IMR-90 (cell line): ENCODE measurements around the gene IWS1. TPM values are rescaled to one million over a fixed set of nuclear protein-coding genes. Genes with fewer than 3 reads are reported as not detected.

Experiments
- ATAC-seq: fragments of 200-7000 bp; cut with Tn5 transposase; 2 replicates; pipeline ENCODE4 v1.9.1; 2020; ENCODE audit warnings: low read depth, mild to moderate bottlenecking, moderate library complexity
- BruUV-seq: library from RNA; stranded (reverse); fragments of 400-500 nt; replicated peaks from 2 replicates; lab custom pipeline; 2021; lab: Mats Ljungman, UMichigan
- CTCF ChIA-PET: fragments of 300-600 bp; formaldehyde crosslinking; extraction: SDS; loops from one replicate; lab custom pipeline; 2021; ENCODE audit warnings: antibody characterized with exemption; lab: Yijun Ruan, JAX
- POLR2A ChIA-PET: fragments of 300-600 bp; sonication (Branson Sonifier 250); formaldehyde crosslinking; loops from one replicate; lab custom pipeline; 2022; ENCODE audit warnings: antibody characterized with exemption; ENCODE audit not compliant: unreplicated experiment; lab: Charles Lee
- DNase-seq: peaks from one replicate; pipeline ENCODE4 v3.0.0; 2013
- H2AFZ ChIP-seq: replicated peaks from 2 replicates; pipeline ENCODE3; 2013; ENCODE audit warnings: low read length, mild to moderate bottlenecking; ENCODE audit not compliant: poor library complexity
- H2AK5ac ChIP-seq: 2 replicates; pipeline ENCODE4 v1.6.1; 2013; ENCODE audit warnings: low read depth, low read length, inconsistent platforms
- H2AK9ac ChIP-seq: replicated peaks from 2 replicates; pipeline ENCODE3; 2013; ENCODE audit warnings: mild to moderate bottlenecking, low read depth, low read length, moderate library complexity; ENCODE audit not compliant: poor library complexity
- H2BK120ac ChIP-seq: 2 replicates; pipeline ENCODE4 v1.6.1; 2013; ENCODE audit warnings: low read depth, low read length, inconsistent platforms
- H2BK15ac ChIP-seq: 3 replicates; pipeline ENCODE4 v1.6.1; 2013; ENCODE audit warnings: low read depth, low read length, inconsistent platforms
- H2BK20ac ChIP-seq: 2 replicates; pipeline ENCODE4 v1.6.1; 2013; ENCODE audit warnings: low read depth, mild to moderate bottlenecking, inconsistent platforms, low read length, moderate library complexity
- H2BK5ac ChIP-seq: 2 replicates; pipeline ENCODE4 v1.6.1; 2013; ENCODE audit warnings: mild to moderate bottlenecking, low read depth, low read length, inconsistent platforms; ENCODE audit not compliant: poor library complexity, severe bottlenecking
- H3K14ac ChIP-seq: replicated peaks from 2 replicates; pipeline ENCODE4 v1.6.1; 2013; ENCODE audit warnings: low read depth, low read length, inconsistent platforms
- H3K18ac ChIP-seq: 2 replicates; pipeline ENCODE4 v1.6.1; 2013; ENCODE audit warnings: low read depth, low read length, control low read depth
- H3K23ac ChIP-seq: 2 replicates; pipeline ENCODE4 v1.6.1; 2013; ENCODE audit warnings: low read depth, low read length, inconsistent platforms
- H3K27ac ChIP-seq: 2 replicates; pipeline ENCODE4 v1.5.1; 2013; ENCODE audit warnings: mild to moderate bottlenecking, control low read depth, low read length; ENCODE audit not compliant: insufficient read depth
- H3K27me3 ChIP-seq: 2 replicates; pipeline ENCODE4 v1.6.1; 2013; ENCODE audit warnings: low read length; ENCODE audit not compliant: control insufficient read depth, insufficient read depth
- H3K36me3 ChIP-seq: 2 replicates; pipeline ENCODE4 v1.6.1; 2013; ENCODE audit warnings: low read length, mixed read lengths; ENCODE audit not compliant: control insufficient read depth, insufficient read depth
- H3K4ac ChIP-seq: 2 replicates; pipeline ENCODE4 v1.6.1; 2013; ENCODE audit warnings: low read depth, low read length, inconsistent platforms
- H3K4me1 ChIP-seq: 2 replicates; pipeline ENCODE4 v1.6.1; 2013; ENCODE audit warnings: low read length, mixed read lengths; ENCODE audit not compliant: control insufficient read depth, insufficient read depth
- H3K4me2 ChIP-seq: 2 replicates; pipeline ENCODE4 v1.6.1; 2013; ENCODE audit warnings: low read depth, mild to moderate bottlenecking, control low read depth, low read length, moderate library complexity
- H3K4me3 ChIP-seq: 2 replicates; pipeline ENCODE4 v1.5.1; 2013; ENCODE audit warnings: low read depth, mild to moderate bottlenecking, control low read depth, low read length, moderate library complexity; ENCODE audit not compliant: insufficient read depth
- H3K56ac ChIP-seq: 2 replicates; pipeline ENCODE4 v1.6.1; 2013; ENCODE audit warnings: low read length, inconsistent platforms; ENCODE audit not compliant: insufficient read depth; ENCODE audit errors: extremely low read depth
- H3K79me1 ChIP-seq, 2 experiments: 2 replicates each; pipeline ENCODE4 v1.6.1; 2013; ENCODE audit warnings: low read length in 2 of 2, inconsistent platforms in 1 of 2, low read depth in 1 of 2
- H3K9ac ChIP-seq: 2 replicates; pipeline ENCODE4 v1.6.1; 2013; ENCODE audit warnings: low read depth, low read length, control low read depth
- H3K9me1 ChIP-seq: 2 replicates; pipeline ENCODE4 v1.6.1; 2013; ENCODE audit warnings: low read length, inconsistent platforms; ENCODE audit not compliant: insufficient read depth
- H3K9me3 ChIP-seq: 2 replicates; pipeline ENCODE4 v1.6.1; 2013; ENCODE audit warnings: low read length; ENCODE audit not compliant: control insufficient read depth, insufficient read depth
- H4K20me1 ChIP-seq: 2 replicates; pipeline ENCODE4 v1.6.1; 2013; ENCODE audit warnings: low read length, inconsistent platforms; ENCODE audit not compliant: insufficient read depth
- H4K5ac ChIP-seq: 2 replicates; pipeline ENCODE4 v1.6.1; 2013; ENCODE audit warnings: mild to moderate bottlenecking, low read depth, low read length, control low read depth
- H4K8ac ChIP-seq, 2 experiments: 2 replicates each; pipeline ENCODE4 v1.6.1; 2013; ENCODE audit warnings: low read depth in 2 of 2, low read length in 2 of 2, control low read depth in 1 of 2, inconsistent platforms in 1 of 2
- H4K91ac ChIP-seq: 2 replicates; pipeline ENCODE4 v1.6.1; 2013; ENCODE audit warnings: low read depth, low read length, inconsistent platforms; ENCODE audit not compliant: insufficient read depth
- MAFK ChIP-seq: IDR thresholded peaks from 2 replicates; pipeline ENCODE4 v1.6.1; 2012; ENCODE audit warnings: low read depth, low read length, improper control_type of control experiment
- RFX5 ChIP-seq: IDR thresholded peaks from 2 replicates; pipeline ENCODE4 v1.8.0; 2012; ENCODE audit warnings: low read depth, mild to moderate bottlenecking, low read length, moderate library complexity
- WGBS, 2 experiments: methylation state at CpG; one replicate each; pipeline versions ENCODE4 v1.1.5 to v1.1.7; 2013; ENCODE audit warnings: missing lambda C conversion rate in 2 of 2; ENCODE audit not compliant: insufficient read length in 1 of 2; ENCODE audit errors: extremely low coverage in 2 of 2; 5-methylcytosine and 5-hydroxymethylcytosine counted together
- dilution Hi-C: fragments of 300-500 bp; cut with HindIII; formaldehyde crosslinking; loops from one replicate; pipeline ENCODE4 v1.14.3; 2018; ENCODE audit warnings: low sequenced_read_pairs; ENCODE audit not compliant: unreplicated experiment
- in situ Hi-C: fragments of 300-500 bp; cut with MboI; formaldehyde crosslinking; loops from 3 replicates; pipeline ENCODE4 v1.14.3; 2019; ENCODE audit warnings: low sequenced_read_pairs, inconsistent platforms, mixed read lengths
- intact Hi-C: fragments of 100-400 bp; cut with micrococcal nuclease; formaldehyde crosslinking; loops from 2 replicates; pipeline ENCODE4 v1.10.0; 2022
- polyA plus RNA-seq, 3 experiments: library from polyadenylated mRNA; depleted of rRNA; stranded (reverse); fragments of >200 nt; gene quantifications; 2 replicates each; pipeline ENCODE4 v1.2.3, GENCODE V29; 2012; ENCODE audit warnings: low replicate concordance in 1 of 3
- total RNA-seq: library from RNA; depleted of rRNA; stranded (reverse); fragments of >200 nt; gene quantifications from 2 replicates; pipeline ENCODE4 v1.2.3, GENCODE V29; 2012

The IWS1 gene
- total and polyA plus RNA-seq, 2 of the 4 experiments (the other 2 are of a cell fraction), result 31.5 to 52.5 TPM

GRCh38 chr2:127559454-127559853 is 33.2 kb upstream of the IWS1 start:
- Histone ChIP-seq H4K91ac (no peak overlapping the region), H3K36me3 (no peaks in the 10 kb centered on the region), H4K20me1 (no peaks in the 10 kb centered on the region), H3K4me2 (no peak overlapping the region), H3K23ac (no peak overlapping the region), H3K4ac (no peak overlapping the region), H3K27ac (no peak overlapping the region), H2AK9ac (no peak overlapping the region), H4K8ac (no peak overlapping the region), H2BK20ac (no peak overlapping the region), H3K27me3 (peaks cover 21% of the 10 kb centered on the region), H3K56ac (no peak overlapping the region), H2BK120ac (no peak overlapping the region), H3K18ac (no peak overlapping the region), H3K9ac (no peak overlapping the region), H2BK5ac (no peak overlapping the region), H3K14ac (no peak overlapping the region), H2BK15ac (no peak overlapping the region), H3K9me1 (no peaks in the 10 kb centered on the region), H4K5ac (no peak overlapping the region), H3K4me3 (no peak overlapping the region), H3K4me1 (no peaks in the 10 kb centered on the region), H2AFZ (no peak overlapping the region), H2AK5ac (no peak overlapping the region), H3K9me3 (peaks cover 6% of the 10 kb centered on the region; the same call in 1 of the 2 replicates), H3K79me1 (no peaks in the 10 kb centered on the region)
- no CpG with 5 or more reads among the region's 5 CpGs for WGBS, 2 experiments
- no TSS peak for BruUV-seq
- TF ChIP-seq MAFK (peak; percentile 76), RFX5 (no peak)
- DNase-seq, result no peak
- ChIA-PET CTCF (no interaction called here), POLR2A (no interaction called here)
- ATAC-seq, result no peak
- dilution Hi-C loops (no loop called here), in situ Hi-C loops (no loop called here), intact Hi-C loops (no loop called here)
